ENCODE data around the gene RAVER2. TPM values are rescaled to one million over a fixed set of nuclear protein-coding genes. Genes with fewer than 3 reads are reported as not detected.

Gene RAVER2
- polyA plus RNA-seq, 2 of the 4 experiments (the other 2 are of a cell fraction): 6.2 to 17.2 TPM

- FAIRE-seq: no peak
Measured at GRCh38 chr1:64721135-64721534, 23.7 kb upstream of the RAVER2 start.

DNA sequence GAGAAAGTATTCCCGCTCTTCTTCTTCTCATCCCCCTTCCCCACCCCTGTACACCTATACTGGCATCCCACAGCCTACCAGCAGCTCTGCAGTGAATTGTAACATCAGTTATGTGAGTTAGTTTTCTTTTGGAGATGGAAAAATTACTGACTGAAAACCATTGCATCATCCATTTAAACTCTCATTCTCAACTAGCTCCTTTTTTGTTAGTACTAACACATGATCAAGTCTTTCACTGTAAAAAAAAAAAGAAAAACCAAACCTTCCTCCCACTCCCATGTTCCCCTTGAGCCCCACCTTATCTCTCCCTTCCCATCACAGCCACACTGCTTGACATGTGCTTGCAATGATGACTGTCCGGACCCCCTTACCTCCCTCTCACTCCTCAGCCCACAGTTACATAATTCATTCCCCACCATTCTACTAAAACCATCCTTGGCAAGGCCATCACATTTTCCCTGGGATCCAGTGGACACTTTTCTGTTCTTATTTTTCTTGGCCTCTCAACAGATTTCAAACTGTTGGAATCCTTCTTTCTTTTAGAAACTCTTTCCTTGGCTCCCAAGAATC is 23.2 kb upstream of the RAVER2 start:
- 35% methylated on average over 2 of the region's 2 CpGs for WGBS (ENCODE audit: missing lambda C conversion rate)
- H3K4me1 ChIP-seq: no peaks in the 10 kb centered on the region
- no peak for ATAC-seq
- no peak for TF ChIP-seq JUN (IDR thresholded peaks at IDR 0.05)
- no peak for TF ChIP-seq NR3C1 (IDR thresholded peaks at IDR 0.05)
- TF ChIP-seq, protein P1, sequence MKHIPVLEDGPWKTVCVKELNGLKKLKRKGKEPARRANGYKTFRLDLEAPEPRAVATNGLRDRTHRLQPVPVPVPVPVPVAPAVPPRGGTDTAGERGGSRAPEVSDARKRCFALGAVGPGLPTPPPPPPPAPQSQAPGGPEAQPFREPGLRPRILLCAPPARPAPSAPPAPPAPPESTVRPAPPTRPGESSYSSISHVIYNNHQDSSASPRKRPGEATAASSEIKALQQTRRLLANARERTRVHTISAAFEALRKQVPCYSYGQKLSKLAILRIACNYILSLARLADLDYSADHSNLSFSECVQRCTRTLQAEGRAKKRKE (CRISPR knock-in tag; IDR thresholded peaks at IDR 0.05; ENCODE audit: low read depth): no peak
- TF ChIP-seq KDM1A (IDR thresholded peaks at IDR 0.05; ENCODE audit: low read depth): no peak
- no peak for TF ChIP-seq JUNB (IDR thresholded peaks at IDR 0.05)
- TF ChIP-seq MAFK (IDR thresholded peaks at IDR 0.05; ENCODE audit: partially characterized antibody): no peak
- TF ChIP-seq, protein P2, sequence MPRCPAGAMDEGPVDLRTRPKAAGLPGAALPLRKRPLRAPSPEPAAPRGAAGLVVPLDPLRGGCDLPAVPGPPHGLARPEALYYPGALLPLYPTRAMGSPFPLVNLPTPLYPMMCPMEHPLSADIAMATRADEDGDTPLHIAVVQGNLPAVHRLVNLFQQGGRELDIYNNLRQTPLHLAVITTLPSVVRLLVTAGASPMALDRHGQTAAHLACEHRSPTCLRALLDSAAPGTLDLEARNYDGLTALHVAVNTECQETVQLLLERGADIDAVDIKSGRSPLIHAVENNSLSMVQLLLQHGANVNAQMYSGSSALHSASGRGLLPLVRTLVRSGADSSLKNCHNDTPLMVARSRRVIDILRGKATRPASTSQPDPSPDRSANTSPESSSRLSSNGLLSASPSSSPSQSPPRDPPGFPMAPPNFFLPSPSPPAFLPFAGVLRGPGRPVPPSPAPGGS (IDR thresholded peaks at IDR 0.05): no peak
- TF ChIP-seq PBX3 (IDR thresholded peaks at IDR 0.05): no peak
- TF ChIP-seq RFX5 (IDR thresholded peaks at IDR 0.05): no peak
- no peak for TF ChIP-seq HOXB13 (CRISPR knock-in tag; IDR thresholded peaks at IDR 0.05; ENCODE audit: low read depth)
- no peak for TF ChIP-seq SREBF2 (IDR thresholded peaks at IDR 0.05)
- no peak for TF ChIP-seq CBX2 (IDR thresholded peaks at IDR 0.05; ENCODE audit: borderline replicate concordance, low read depth)
- no peak for TF ChIP-seq RCOR1 (IDR thresholded peaks at IDR 0.05; ENCODE audit: low read depth, low read length)
- TF ChIP-seq NPAS2 (CRISPR knock-in tag; IDR thresholded peaks at IDR 0.05; ENCODE audit: borderline replicate concordance): no peak
- no peak for TF ChIP-seq CHD4 (IDR thresholded peaks at IDR 0.05; ENCODE audit: borderline replicate concordance)
- H3K9me3 ChIP-seq: peaks cover 6% of the 10 kb centered on the region; the same call in 1 of the 3 replicates
- no peak overlapping the region for H3K4me2 ChIP-seq
- ChIA-PET CTCF (interaction anchor here (0.6 kb wide), 1 partner anchor 59 kb away, joined by 4 read pairs; no protein-coding TSS in a partner anchor), POLR2A (no interaction called here)
- no peak overlapping the region for H3K27ac ChIP-seq
- no peak for DNase-seq (ENCODE audit: low read depth in 1 of 2, low spot score in 1 of 2)
- FAIRE-seq: no peak
- no peak overlapping the region for H3K4me3 ChIP-seq

More at GRCh38 chr1:64721135-64721534, 23.7 kb upstream of the RAVER2 start:
- peaks cover 6% of the 10 kb centered on the region; the same call in 1 of the 3 replicates for H3K9me3 ChIP-seq
- H3K4me1 ChIP-seq: no peaks in the 10 kb centered on the region
- POLR2A ChIA-PET: no interaction called here
- DNase-seq (ENCODE audit: low read depth in 1 of 2, low spot score in 1 of 2): no peak
- no peak overlapping the region for H3K27ac ChIP-seq
- WGBS (ENCODE audit: missing lambda C conversion rate): 2% methylated on average over 2 of the region's 2 CpGs
- no peak overlapping the region for H3K4me3 ChIP-seq
- CTCF ChIA-PET: interaction anchor here (0.6 kb wide), 1 partner anchor 58 kb away, joined by 4 read pairs; no protein-coding TSS in a partner anchor
- no peak for ATAC-seq
- no peak for TF ChIP-seq CBX8 (IDR thresholded peaks at IDR 0.05)
- no peak for TF ChIP-seq PHF8 (IDR thresholded peaks at IDR 0.05; ENCODE audit: borderline replicate concordance, low read depth)
- no peak for TF ChIP-seq ZFP36 (IDR thresholded peaks at IDR 0.05; ENCODE audit: borderline replicate concordance, partially characterized antibody)
- TF ChIP-seq PBX3 (IDR thresholded peaks at IDR 0.05): no peak
- TF ChIP-seq POLR2A (IDR thresholded peaks at IDR 0.05; ENCODE audit: low read length): no peak
- TF ChIP-seq CTCF (IDR thresholded peaks at IDR 0.05): no peak
- TF ChIP-seq FOSL2 (IDR thresholded peaks at IDR 0.05): no peak
- TF ChIP-seq FOSL2 (CRISPR knock-in tag; IDR thresholded peaks at IDR 0.05): no peak
- no peak for TF ChIP-seq BHLHE40 (IDR thresholded peaks at IDR 0.05; ENCODE audit: low read depth, low read length)
- TF ChIP-seq, protein P1 (CRISPR knock-in tag; IDR thresholded peaks at IDR 0.05; ENCODE audit: low read depth): no peak
- TF ChIP-seq CHD4 (IDR thresholded peaks at IDR 0.05; ENCODE audit: borderline replicate concordance): no peak
- H3K4me2 ChIP-seq: no peak overlapping the region

All from A549 (cell line).